Hepatocyte (in vitro differentiated cells): Measurements from ENCODE around the gene TBX5. TPM values are rescaled to one million over a fixed set of nuclear protein-coding genes. Genes with fewer than 3 reads are reported as not detected.
A peak's percentile ranks its signal among the peaks of the same experiment; 100 is the strongest.

ENCODE experiments used
- DNase-seq: peaks from one replicate; pipeline ENCODE4 v3.0.0-alpha.2; 2016; ENCODE audit warnings: low spot score
- H2AFZ ChIP-seq: fragments of 200-600 bp; sonication (generic); 2 replicates; pipeline ENCODE4 v1.6.0; 2016; ENCODE audit warnings: antibody characterized with exemption, mild to moderate bottlenecking
- H3K27ac ChIP-seq: fragments of 200-600 bp; sonication (generic); 2 replicates; pipeline ENCODE4 v1.5.1; 2016; ENCODE audit warnings: mild to moderate bottlenecking
- H3K27me3 ChIP-seq: fragments of 200-600 bp; sonication (generic); 2 replicates; pipeline ENCODE4 v1.6.1; 2016
- H3K36me3 ChIP-seq: fragments of 200-600 bp; sonication (generic); replicated peaks from 2 replicates; pipeline ENCODE4 v1.5.1; 2016; ENCODE audit warnings: low read depth; ENCODE audit not compliant: insufficient read depth
- H3K4me1 ChIP-seq: fragments of 200-600 bp; sonication (generic); 2 replicates; pipeline ENCODE4 v1.5.1; 2016; ENCODE audit warnings: mild to moderate bottlenecking, moderate library complexity; ENCODE audit not compliant: insufficient read depth
- H3K4me2 ChIP-seq: fragments of 200-600 bp; sonication (generic); 2 replicates; pipeline ENCODE4 v1.6.0; 2016
- H3K4me3 ChIP-seq: fragments of 200-600 bp; sonication (generic); 2 replicates; pipeline ENCODE4 v1.5.1; 2016; ENCODE audit warnings: mild to moderate bottlenecking
- H3K79me2 ChIP-seq: fragments of 200-600 bp; sonication (generic); 2 replicates; pipeline ENCODE4 v1.6.0; 2017; ENCODE audit warnings: mild to moderate bottlenecking
- H3K9me2 ChIP-seq: fragments of 200-600 bp; sonication (generic); replicated peaks from 2 replicates; pipeline ENCODE4 v1.6.0; 2017; ENCODE audit warnings: mild to moderate bottlenecking; ENCODE audit not compliant: insufficient read depth
- H3K9me3 ChIP-seq: fragments of 200-600 bp; sonication (generic); 2 replicates; pipeline ENCODE4 v1.5.1; 2016; ENCODE audit warnings: low read depth, mild to moderate bottlenecking
- H4K20me1 ChIP-seq: fragments of 200-600 bp; sonication (generic); 2 replicates; pipeline ENCODE4 v1.6.0; 2016; ENCODE audit warnings: mild to moderate bottlenecking; ENCODE audit not compliant: insufficient read depth, poor library complexity, severe bottlenecking
- EZH2 ChIP-seq: fragments of 200-600 bp; sonication (generic); IDR thresholded peaks from 2 replicates; pipeline ENCODE4 v1.6.1; 2016; ENCODE audit warnings: antibody characterized with exemption, mild to moderate bottlenecking, borderline replicate concordance
- EZH2phosphoT487 ChIP-seq: fragments of 200-600 bp; sonication (generic); IDR thresholded peaks from one replicate; pipeline ENCODE4 v1.6.1; 2018; ENCODE audit warnings: antibody characterized with exemption, mild to moderate bottlenecking, low read depth, moderate library complexity; ENCODE audit not compliant: unreplicated experiment, severe bottlenecking
- WGBS: methylation state at CpG from one replicate; pipeline ENCODE4 v1.1.6; 2016; ENCODE audit warnings: low lambda C conversion rate; ENCODE audit errors: missing lambda C conversion rate; 5-methylcytosine and 5-hydroxymethylcytosine counted together
- polyA plus RNA-seq: library from polyadenylated mRNA; unstranded; fragments of >200 nt; fragmentation: Nextera tagmentation; extraction: Ambion mirVana; gene quantifications from 2 replicates; pipeline ENCODE4 v1.2.1, GENCODE V29; 2016
- total RNA-seq: library from RNA; depleted of rRNA; stranded (reverse); fragments of >200 nt; gene quantifications from 2 replicates; pipeline ENCODE4 v1.2.3, GENCODE V29; 2014
- TF ChIP-seq, protein P1 (sequence below): fragments of 200-600 bp; sonication (generic); IDR thresholded peaks from 2 replicates; pipeline ENCODE4 v1.5.1; 2016; ENCODE audit warnings: antibody characterized with exemption, mild to moderate bottlenecking; ENCODE audit not compliant: poor library complexity

Gene TBX5
- total and polyA plus RNA-seq, 2 experiments from 2014 or later, result 10.8 to 12.3 TPM

DNA sequence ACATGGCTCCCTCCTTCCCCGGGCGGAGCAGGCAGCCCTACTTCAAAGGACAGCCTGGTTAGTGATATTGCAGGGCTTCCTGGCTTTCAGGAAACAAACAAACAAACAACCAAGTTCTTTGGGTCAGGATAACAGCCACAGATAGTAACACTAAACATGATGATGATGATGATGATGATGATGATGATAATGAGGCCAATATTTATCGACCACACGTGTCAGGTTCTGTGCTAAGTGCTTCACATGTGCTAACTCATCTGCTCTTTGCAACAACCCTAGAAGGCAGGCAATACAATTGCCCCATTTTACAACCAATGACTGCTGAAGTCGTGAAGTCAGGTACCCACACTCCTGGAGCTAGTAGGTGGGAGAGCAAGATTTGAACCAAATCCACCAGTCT, 44.1 kb upstream of the TBX5 start:
- no peaks in the 10 kb centered on the region for H4K20me1 ChIP-seq
- no peaks in the 10 kb centered on the region for H3K9me2 ChIP-seq
- H3K36me3 ChIP-seq, result no peaks in the 10 kb centered on the region
- H3K4me3 ChIP-seq, result no peak overlapping the region
- peaks cover 8% of the 10 kb centered on the region for H3K4me1 ChIP-seq
- H2AFZ ChIP-seq, result no peak overlapping the region
- H3K4me2 ChIP-seq, result no peak overlapping the region
- peaks cover 89% of the 10 kb centered on the region for H3K27me3 ChIP-seq
- 42% methylated on average over 5 of the region's 5 CpGs for WGBS
- H3K27ac ChIP-seq, result no peak overlapping the region
- no peak for DNase-seq
- H3K9me3 ChIP-seq, result no peaks in the 10 kb centered on the region
- peaks cover 3% of the 10 kb centered on the region for H3K79me2 ChIP-seq
- no peak for TF ChIP-seq EZH2
- TF ChIP-seq, protein P1, sequence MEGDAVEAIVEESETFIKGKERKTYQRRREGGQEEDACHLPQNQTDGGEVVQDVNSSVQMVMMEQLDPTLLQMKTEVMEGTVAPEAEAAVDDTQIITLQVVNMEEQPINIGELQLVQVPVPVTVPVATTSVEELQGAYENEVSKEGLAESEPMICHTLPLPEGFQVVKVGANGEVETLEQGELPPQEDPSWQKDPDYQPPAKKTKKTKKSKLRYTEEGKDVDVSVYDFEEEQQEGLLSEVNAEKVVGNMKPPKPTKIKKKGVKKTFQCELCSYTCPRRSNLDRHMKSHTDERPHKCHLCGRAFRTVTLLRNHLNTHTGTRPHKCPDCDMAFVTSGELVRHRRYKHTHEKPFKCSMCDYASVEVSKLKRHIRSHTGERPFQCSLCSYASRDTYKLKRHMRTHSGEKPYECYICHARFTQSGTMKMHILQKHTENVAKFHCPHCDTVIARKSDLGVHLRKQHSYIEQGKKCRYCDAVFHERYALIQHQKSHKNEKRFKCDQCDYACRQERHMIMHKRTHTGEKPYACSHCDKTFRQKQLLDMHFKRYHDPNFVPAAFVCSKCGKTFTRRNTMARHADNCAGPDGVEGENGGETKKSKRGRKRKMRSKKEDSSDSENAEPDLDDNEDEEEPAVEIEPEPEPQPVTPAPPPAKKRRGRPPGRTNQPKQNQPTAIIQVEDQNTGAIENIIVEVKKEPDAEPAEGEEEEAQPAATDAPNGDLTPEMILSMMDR, result no peak
- TF ChIP-seq EZH2phosphoT487, result no peak

DNA sequence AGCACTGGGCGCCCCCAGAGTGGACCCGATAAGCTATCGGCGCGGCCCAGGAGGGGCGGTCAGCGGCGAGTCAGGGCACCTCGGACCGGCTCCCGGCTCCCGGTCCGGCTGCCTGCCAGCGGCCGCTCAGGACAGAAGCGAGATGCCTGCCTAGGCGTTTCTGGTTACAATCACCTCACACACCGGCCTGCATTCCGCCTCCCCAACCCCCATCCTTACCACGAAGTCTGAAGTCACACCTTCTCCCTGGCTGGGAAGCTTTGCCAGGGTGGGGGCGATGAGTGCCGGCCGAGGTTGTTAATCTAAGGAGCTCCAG, 42.6 kb upstream of the TBX5 start:
- Histone ChIP-seq H2AFZ (no peak overlapping the region), H3K4me2 (no peak overlapping the region), H3K9me3 (no peaks in the 10 kb centered on the region), H3K9me2 (no peaks in the 10 kb centered on the region), H3K4me3 (no peak overlapping the region), H3K4me1 (peaks cover 15% of the 10 kb centered on the region), H3K27me3 (peaks cover 92% of the 10 kb centered on the region), H3K79me2 (peaks cover 4% of the 10 kb centered on the region), H4K20me1 (no peaks in the 10 kb centered on the region), H3K27ac (no peak overlapping the region), H3K36me3 (no peaks in the 10 kb centered on the region)
- 15% methylated on average over 21 of the region's 23 CpGs for WGBS
- DNase-seq, result no peak
- TF ChIP-seq EZH2, result peak; percentile 28
- no peak for TF ChIP-seq EZH2phosphoT487
- TF ChIP-seq, protein P1, result no peak

- Histone ChIP-seq H3K9me3 (no peaks in the 10 kb centered on the region), H3K27ac (no peak overlapping the region), H2AFZ (no peak overlapping the region), H3K9me2 (no peaks in the 10 kb centered on the region), H4K20me1 (no peaks in the 10 kb centered on the region), H3K4me2 (no peak overlapping the region), H3K4me3 (no peak overlapping the region), H3K36me3 (no peaks in the 10 kb centered on the region), H3K79me2 (peaks cover 10% of the 10 kb centered on the region), H3K4me1 (peaks cover 15% of the 10 kb centered on the region), H3K27me3 (peaks cover 98% of the 10 kb centered on the region)
- TF ChIP-seq, protein P1, result no peak
- TF ChIP-seq EZH2, result peak; percentile 59
- DNase-seq, result no peak
- 35% methylated on average over 36 of the region's 36 CpGs for WGBS
These were observed 42.1 kb upstream of the TBX5 start for GRCh38 chr12:114447799-114448617.
